ENCODE results near the gene TIMM23. TPM values are rescaled to one million over a fixed set of nuclear protein-coding genes. Genes with fewer than 3 reads are reported as not detected.
"Not testable (repeated sequence)": the region's sequence is repeated elsewhere in the genome, so short reads cannot be mapped to it uniquely, and the experiment has no call there.

TIMM23 gene
- total RNA-seq, 1 experiment from 2014 or later: 85.9 TPM

- DNase-seq (ENCODE audit: extremely low read depth, low read depth): not testable (repeated sequence)
These were observed 77.2 kb downstream of the TIMM23 start for GRCh38 chr10:46049497-46049831.

- no peak for DNase-seq (ENCODE audit: extremely low read depth, low read depth)
These were observed 78.8 kb downstream of the TIMM23 start for GRCh38 chr10:46050941-46051623.

GRCh38 chr10:46052057-46052790 lies 79.9 kb downstream of the TIMM23 start:
- no peak for DNase-seq (ENCODE audit: extremely low read depth, low read depth)

- DNase-seq (ENCODE audit: extremely low read depth, low read depth): no peak
These were observed 80.6 kb downstream of the TIMM23 start for GRCh38 chr10:46052791-46053375.

Small RNA genes within 50 kb of the gene (small RNA-seq; reads per million reads assigned to genes)
- 0 reads per million in 2 experiments for gene SNORA74C-1

Other genes with a start within 250 kb of the TIMM23 start
- 25.9 and 35.0 TPM in 2 replicates for gene WASHC2C, start 245.2 kb upstream of the TIMM23 start, total RNA-seq (2014; rRNA removed; shearing (Covaris generic))
- 9.4 and 13.2 TPM in 2 replicates for gene AGAP4, start 125.0 kb upstream of the TIMM23 start, total RNA-seq (2014; rRNA removed; shearing (Covaris generic))
- 101 and 107 TPM in 2 replicates for gene NCOA4, start 58.1 kb downstream of the TIMM23 start, total RNA-seq (2014; rRNA removed; shearing (Covaris generic))
- not detected in 2 replicates for gene MSMB, start 73.8 kb downstream of the TIMM23 start, total RNA-seq (2014; rRNA removed; shearing (Covaris generic))

Data from NCI-H460 (cell line).